Measurements from ENCODE around the gene PRAMEF20. TPM values are rescaled to one million over a fixed set of nuclear protein-coding genes. Genes with fewer than 3 reads are reported as not detected.

PRAMEF20 gene
- total RNA-seq, 1 donor from 2014 or later = not detected

- no peaks in the 10 kb centered on the region for H3K36me3 ChIP-seq
- no peaks in the 10 kb centered on the region for H3K4me1 ChIP-seq
- H3K27ac ChIP-seq = no peak overlapping the region
- no peak overlapping the region for H3K9ac ChIP-seq
- H3K4me1 Mint-ChIP-seq = peaks cover 3% of the 10 kb centered on the region
- no peaks in the 10 kb centered on the region for H3K27me3 ChIP-seq
- H3K4me2 ChIP-seq = no peak overlapping the region
- no peak overlapping the region for H3K4me3 Mint-ChIP-seq
- no peak for DNase-seq (ENCODE audit: low spot score)
- H3K27ac Mint-ChIP-seq = no peak overlapping the region
- no peaks in the 10 kb centered on the region for H3K79me2 ChIP-seq (ENCODE audit: low read depth)
- no peaks in the 10 kb centered on the region for H3K9me3 ChIP-seq (ENCODE audit: low read depth)
- no peaks in the 10 kb centered on the region for H3F3A ChIP-seq (ENCODE audit: low read depth)
- no peaks in the 10 kb centered on the region for H3K36me3 Mint-ChIP-seq
- no peaks in the 10 kb centered on the region for H4K20me1 ChIP-seq (ENCODE audit: low read depth)
- H3K4me3 ChIP-seq = no peak overlapping the region
- no peak overlapping the region for H2AFZ ChIP-seq (replicated peaks)
- no peaks in the 10 kb centered on the region for H3K27me3 Mint-ChIP-seq (ENCODE audit: insufficient read depth, low read depth)
- peaks cover 3% of the 10 kb centered on the region for H3K9me3 Mint-ChIP-seq
- TF ChIP-seq CTCF (IDR thresholded peaks at IDR 0.05) (no peak), EZH2 (IDR thresholded peaks at IDR 0.05) (no peak), EZH2phosphoT487 (IDR thresholded peaks at IDR 0.05) (no peak)
These were observed 46.8 kb downstream of the PRAMEF20 start for GRCh38 chr1:13456904-13457532.

GRCh38 chr1:13461977-13462376 is 51.7 kb downstream of the PRAMEF20 start:
- no peak for TF ChIP-seq EZH2 (IDR thresholded peaks at IDR 0.05)
- no peak for TF ChIP-seq CTCF (IDR thresholded peaks at IDR 0.05)
- no peak for TF ChIP-seq EZH2phosphoT487 (IDR thresholded peaks at IDR 0.05)
- H3K9me3 Mint-ChIP-seq = peaks cover 3% of the 10 kb centered on the region
- Histone ChIP-seq H3K79me2 (ENCODE audit: low read depth) (no peaks in the 10 kb centered on the region), H3K9me3 (ENCODE audit: low read depth) (no peaks in the 10 kb centered on the region), H3K27me3 (no peaks in the 10 kb centered on the region), H3K4me2 (no peak overlapping the region), H3K4me3 (no peak overlapping the region), H3K27ac (no peak overlapping the region), H3K4me1 (no peaks in the 10 kb centered on the region), H4K20me1 (ENCODE audit: low read depth) (no peaks in the 10 kb centered on the region), H3K9ac (no peak overlapping the region), H3F3A (ENCODE audit: low read depth) (no peaks in the 10 kb centered on the region), H3K36me3 (no peaks in the 10 kb centered on the region), H2AFZ (replicated peaks) (no peak overlapping the region)
- DNase-seq (ENCODE audit: low spot score) = no peak
- no peaks in the 10 kb centered on the region for H3K27me3 Mint-ChIP-seq (ENCODE audit: insufficient read depth, low read depth)
- H3K4me1 Mint-ChIP-seq = no peaks in the 10 kb centered on the region
- no peaks in the 10 kb centered on the region for H3K36me3 Mint-ChIP-seq
- H3K27ac Mint-ChIP-seq = no peak overlapping the region
- H3K4me3 Mint-ChIP-seq = no peak overlapping the region

- Histone ChIP-seq H3K27ac (no peak overlapping the region), H2AFZ (replicated peaks) (no peak overlapping the region), H3K4me3 (no peak overlapping the region), H3F3A (ENCODE audit: low read depth) (no peaks in the 10 kb centered on the region), H3K36me3 (no peaks in the 10 kb centered on the region), H3K9me3 (ENCODE audit: low read depth) (no peaks in the 10 kb centered on the region), H3K27me3 (no peaks in the 10 kb centered on the region), H3K4me1 (no peaks in the 10 kb centered on the region), H3K79me2 (ENCODE audit: low read depth) (no peaks in the 10 kb centered on the region), H3K9ac (no peak overlapping the region), H3K4me2 (no peak overlapping the region), H4K20me1 (ENCODE audit: low read depth) (no peaks in the 10 kb centered on the region)
- no peaks in the 10 kb centered on the region for H3K4me1 Mint-ChIP-seq
- H3K4me3 Mint-ChIP-seq = no peak overlapping the region
- peaks cover 3% of the 10 kb centered on the region for H3K9me3 Mint-ChIP-seq
- no peak for DNase-seq (ENCODE audit: low spot score)
- no peaks in the 10 kb centered on the region for H3K36me3 Mint-ChIP-seq
- H3K27ac Mint-ChIP-seq = no peak overlapping the region
- no peak for TF ChIP-seq EZH2phosphoT487 (IDR thresholded peaks at IDR 0.05)
- TF ChIP-seq EZH2 (IDR thresholded peaks at IDR 0.05) = no peak
- TF ChIP-seq CTCF (IDR thresholded peaks at IDR 0.05) = no peak
- no peaks in the 10 kb centered on the region for H3K27me3 Mint-ChIP-seq (ENCODE audit: insufficient read depth, low read depth)
These were observed 52.4 kb downstream of the PRAMEF20 start for GRCh38 chr1:13462682-13463081.

All from neural progenitor cell (in vitro differentiated cells).